HG02885 (cell line): Measurements from ENCODE around the gene LIME1.
A peak's percentile ranks its signal among the peaks of the same experiment; 100 is the strongest.

Experiments
- ATAC-seq: cut with Tn5 transposase; IDR thresholded peaks from one replicate; pipeline ENCODE4 v1.9.1; 2021; ENCODE audit warnings: mild to moderate bottlenecking; ENCODE audit not compliant: unreplicated experiment, poor library complexity

The LIME1 gene

GRCh38 chr20:63736893-63737694, 630 bp downstream of the LIME1 start:
- ATAC-seq = no peak

DNA sequence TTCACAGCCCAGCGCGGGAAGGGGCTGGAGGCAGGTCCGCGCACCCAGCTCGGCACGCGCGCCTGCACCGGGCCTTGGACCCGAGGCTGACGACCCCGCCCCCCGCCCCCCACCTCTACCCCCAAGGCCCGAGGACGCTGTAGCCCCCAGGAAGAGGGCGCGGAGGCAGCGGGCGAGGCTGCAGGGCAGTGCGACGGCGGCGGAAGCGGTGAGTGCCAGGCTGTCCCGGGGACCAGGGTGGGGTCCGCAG, 1.2 kb downstream of the LIME1 start:
- no peak for ATAC-seq

- ATAC-seq = no peak
Observed at GRCh38 chr20:63737945-63738686, 1.7 kb downstream of the LIME1 start.

DNA sequence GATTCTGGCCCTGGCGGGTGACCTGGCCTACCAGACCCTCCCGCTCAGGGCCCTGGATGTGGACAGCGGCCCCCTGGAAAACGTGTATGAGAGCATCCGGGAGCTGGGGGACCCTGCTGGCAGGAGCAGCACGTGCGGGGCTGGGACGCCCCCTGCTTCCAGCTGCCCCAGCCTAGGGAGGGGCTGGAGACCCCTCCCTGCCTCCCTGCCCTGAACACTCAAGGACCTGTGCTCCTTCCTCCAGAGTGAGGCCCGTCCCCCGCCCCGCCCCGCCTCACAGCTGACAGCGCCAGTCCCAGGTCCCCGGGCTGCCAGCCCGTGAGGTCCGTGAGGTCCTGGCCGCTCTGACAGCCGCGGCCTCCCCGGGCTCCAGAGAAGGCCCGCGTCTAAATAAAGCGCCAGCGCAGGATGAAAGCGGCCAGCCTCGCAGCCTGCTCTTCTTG, 2.2 kb downstream of the LIME1 start:
- ATAC-seq = no peak

GRCh38 chr20:63739130-63740069, 2.9 kb downstream of the LIME1 start, which contains the start of gene SLC2A4RG:
Gene SLC2A4RG (plus strand): TSS chr20:63739776. CDS start chr20:63739913, 137 bp downstream.
- peak; percentile 67 for ATAC-seq

GRCh38 chr20:63740070-63740626, 3.7 kb downstream of the LIME1 start:
- ATAC-seq = peak; percentile 27

GRCh38 chr20:63740627-63741353, 4.3 kb downstream of the LIME1 start:
- no peak for ATAC-seq

DNA sequence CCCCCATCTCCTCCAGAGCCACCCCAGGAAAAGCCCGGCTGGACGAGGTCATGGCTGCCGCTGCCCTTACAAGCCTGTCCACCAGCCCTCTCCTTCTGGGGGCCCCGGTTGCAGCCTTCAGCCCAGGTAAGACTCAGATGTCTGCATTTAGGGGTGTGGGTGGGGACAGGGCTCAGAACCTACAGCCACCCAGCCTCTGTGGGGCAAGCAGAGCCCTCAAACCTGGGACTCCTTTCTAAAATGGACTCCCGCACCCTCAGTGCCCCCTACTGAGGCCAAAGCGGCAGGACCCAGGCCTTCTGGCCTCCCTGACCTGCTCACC, 4.9 kb downstream of the LIME1 start:
- ATAC-seq = no peak

DNA sequence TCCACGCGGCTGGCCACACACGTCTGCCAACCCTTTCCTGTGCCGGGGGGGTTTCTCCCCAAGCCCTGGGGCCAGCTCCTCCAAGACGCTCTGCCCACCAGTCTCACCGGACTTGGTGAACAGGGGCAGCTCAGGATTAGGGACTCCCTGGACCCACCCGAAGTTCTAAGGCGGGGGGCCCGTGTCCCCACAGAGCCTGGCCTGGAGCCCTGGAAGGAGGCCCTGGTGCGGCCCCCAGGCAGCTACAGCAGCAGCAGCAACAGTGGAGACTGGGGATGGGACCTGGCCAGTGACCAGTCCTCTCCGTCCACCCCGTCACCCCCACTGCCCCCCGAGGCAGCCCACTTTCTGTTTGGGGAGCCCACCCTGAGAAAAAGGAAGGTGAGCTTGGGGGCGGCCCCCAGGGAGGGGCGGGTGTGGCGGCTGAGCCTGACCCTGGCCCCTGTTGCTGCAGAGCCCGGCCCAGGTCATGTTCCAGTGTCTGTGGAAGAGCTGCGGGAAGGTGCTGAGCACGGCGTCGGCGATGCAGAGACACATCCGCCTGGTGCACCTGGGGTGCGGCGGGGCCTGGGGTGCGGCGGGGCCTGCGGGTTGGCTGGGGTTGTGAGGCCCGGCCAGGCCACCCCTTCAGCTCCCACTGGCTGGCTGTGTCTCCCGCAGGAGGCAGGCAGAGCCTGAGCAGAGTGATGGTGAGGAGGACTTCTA, 5.4 kb downstream of the LIME1 start:
- ATAC-seq = no peak

DNA sequence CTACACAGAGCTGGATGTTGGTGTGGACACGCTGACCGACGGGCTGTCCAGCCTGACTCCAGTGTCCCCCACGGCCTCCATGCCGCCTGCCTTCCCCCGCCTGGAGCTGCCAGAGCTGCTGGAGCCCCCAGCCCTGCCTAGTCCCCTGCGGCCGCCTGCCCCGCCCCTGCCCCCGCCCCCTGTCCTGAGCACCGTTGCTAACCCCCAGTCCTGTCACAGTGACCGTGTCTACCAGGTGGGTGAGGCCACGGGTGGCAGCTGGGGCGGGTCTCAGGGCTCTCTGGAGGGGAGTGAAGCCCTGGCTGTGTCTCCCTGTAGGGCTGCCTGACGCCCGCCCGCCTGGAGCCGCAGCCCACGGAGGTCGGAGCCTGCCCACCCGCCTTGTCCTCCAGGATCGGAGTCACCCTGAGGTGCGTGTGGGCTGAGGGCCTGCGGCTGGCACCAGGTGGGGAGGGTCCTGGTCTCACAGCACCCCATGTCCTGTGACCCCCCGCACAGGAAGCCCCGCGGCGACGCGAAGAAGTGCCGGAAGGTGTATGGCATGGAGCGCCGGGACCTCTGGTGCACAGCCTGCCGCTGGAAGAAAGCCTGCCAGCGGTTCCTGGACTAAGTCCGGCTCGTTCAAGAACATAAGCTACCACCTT, 6.0 kb downstream of the LIME1 start:
- no peak for ATAC-seq

GRCh38 chr20:63743210-63743970, 6.9 kb downstream of the LIME1 start:
- no peak for ATAC-seq

- ATAC-seq = no peak
Observed at GRCh38 chr20:63744158-63744557, 7.7 kb downstream of the LIME1 start.

DNA sequence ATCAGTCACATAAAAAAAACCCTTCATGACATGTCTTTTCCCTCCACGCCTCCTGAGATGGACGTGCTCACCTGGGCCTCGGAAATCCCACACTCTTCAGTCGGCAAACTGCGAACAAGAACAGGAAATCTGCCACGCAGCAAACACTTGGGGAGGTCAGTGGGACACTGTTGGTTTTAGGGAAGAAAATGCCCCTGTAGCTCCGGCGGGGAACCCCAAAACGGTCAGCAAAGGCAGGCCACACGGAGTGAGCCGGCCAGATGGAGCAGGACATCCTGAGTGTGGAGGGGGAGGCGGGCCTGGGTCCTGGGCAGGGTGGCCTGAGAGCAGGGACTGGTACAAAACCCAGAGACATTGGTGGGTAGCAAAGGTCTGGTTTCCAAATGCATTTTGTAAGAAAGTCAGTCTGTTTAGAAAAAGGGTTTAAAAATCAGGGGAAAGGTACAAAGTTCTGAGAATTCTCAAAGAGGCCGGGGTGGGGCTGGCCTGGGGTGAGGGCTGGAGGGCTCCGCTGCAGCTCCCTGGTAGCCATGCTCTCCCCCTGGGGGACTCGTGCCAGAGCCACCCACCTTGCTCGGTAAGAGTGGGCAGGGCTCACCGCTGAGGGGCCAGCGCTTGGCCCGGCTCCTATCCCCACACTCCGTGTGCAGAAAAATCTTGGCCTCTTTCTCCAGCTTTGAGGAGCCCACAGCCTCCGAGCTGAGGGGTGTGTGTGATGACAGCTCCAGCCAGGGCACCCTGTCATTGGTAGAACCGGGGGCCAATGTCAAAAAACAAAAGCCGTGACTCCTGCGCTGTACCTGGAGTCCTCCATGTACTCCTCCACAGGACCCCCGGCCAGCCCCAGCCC, 8.3 kb downstream of the LIME1 start:
- ATAC-seq = no peak

- ATAC-seq = no peak
Observed at GRCh38 chr20:63745424-63745805, 9.0 kb downstream of the LIME1 start.

DNA sequence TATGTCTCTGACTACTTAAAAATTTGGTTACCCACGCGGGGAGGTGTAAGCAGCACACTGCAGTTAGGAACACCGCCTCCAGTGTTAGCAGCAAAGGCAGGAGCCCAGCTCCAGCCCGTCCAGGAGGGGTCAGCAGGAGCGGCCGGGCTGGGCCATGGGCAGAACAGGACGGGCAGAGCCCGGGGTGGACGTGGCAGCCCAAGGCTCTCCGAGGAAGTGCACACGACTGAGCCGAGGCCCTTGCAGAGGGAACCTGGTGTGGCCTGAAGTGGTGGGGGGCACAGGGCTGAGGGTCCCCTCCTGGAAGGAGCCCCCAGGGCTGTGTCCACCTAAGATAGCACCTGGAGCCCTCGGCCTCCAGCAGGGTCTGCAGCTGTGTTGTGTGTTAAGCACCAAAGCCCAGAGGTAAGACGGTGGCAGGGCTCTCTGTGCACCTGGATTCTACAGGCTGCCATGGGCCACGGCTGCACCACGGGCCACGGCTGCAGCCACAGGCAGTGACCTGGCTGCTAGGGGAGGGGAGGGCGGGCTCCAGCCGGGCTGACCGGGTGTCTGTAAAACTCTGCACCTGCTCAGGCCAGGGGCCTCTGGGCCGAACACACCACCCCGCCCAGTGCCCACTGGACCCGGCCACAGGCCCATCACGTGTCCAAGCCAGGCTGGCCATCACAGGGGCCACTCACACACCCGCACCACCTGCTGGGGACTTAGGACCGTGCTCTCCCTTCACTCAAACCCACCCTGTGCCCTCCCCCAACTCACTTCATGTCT, 9.7 kb downstream of the LIME1 start:
- ATAC-seq = no peak

GRCh38 chr20:63746751-63747315, 10.4 kb downstream of the LIME1 start:
- ATAC-seq = no peak
